Upper lobe of left lung (tissue), 4 donors: ENCODE data around the gene C10orf105.

ENCODE experiments used
- CTCF ChIP-seq, 6 experiments: fragments of 450-650 bp in 4 of 6; fragments of 200-600 bp in 2 of 6; sonication (generic) in 2 of 6; IDR thresholded peaks; one replicate each; pipeline ENCODE4 v1.5.1; 2016 to 2019; ENCODE audit warnings: antibody characterized with exemption in 6 of 6
- EP300 ChIP-seq, 4 donors: sonication (generic); formaldehyde crosslinking; IDR thresholded peaks; one replicate each; pipeline ENCODE4 v1.5.1; 2017; ENCODE audit warnings: antibody characterized with exemption in 4 of 4, control low read depth in 2 of 4
- POLR2A ChIP-seq, 4 donors: fragments of 450-650 bp; IDR thresholded peaks; one replicate each; pipeline ENCODE4 v1.5.1; 2016 to 2017; ENCODE audit warnings: antibody characterized with exemption in 4 of 4, mild to moderate bottlenecking in 2 of 4
- POLR2AphosphoS5 ChIP-seq, 2 donors: sonication (generic); formaldehyde crosslinking; IDR thresholded peaks; one replicate each; pipeline ENCODE4 v1.5.1; 2017; ENCODE audit warnings: antibody characterized with exemption in 2 of 2

- TF ChIP-seq CTCF (IDR thresholded peaks at IDR 0.05) (no peak), POLR2AphosphoS5 (IDR thresholded peaks at IDR 0.05) (no peak), POLR2A (IDR thresholded peaks at IDR 0.05) (no peak), EP300 (IDR thresholded peaks at IDR 0.05) (no peak)
These were observed 34.5 kb upstream of the C10orf105 start for GRCh38 chr10:71753960-71754505.
